ENCODE data around the gene FHL2. TPM values are rescaled to one million over a fixed set of nuclear protein-coding genes. Genes with fewer than 3 reads are reported as not detected.

The FHL2 gene
- total RNA-seq, 1 donor from 2014 or later: 5.5 TPM

GRCh38 chr2:105391058-105391627, 7.7 kb downstream of the FHL2 start:
- no peak for ATAC-seq
- DNase-seq: no peak
- Histone ChIP-seq H3K27ac (no peak overlapping the region), H3K27me3 (ENCODE audit: low read depth) (peaks cover 4% of the 10 kb centered on the region), H3K4me3 (no peak overlapping the region), H3K36me3 (no peaks in the 10 kb centered on the region), H3K9me3 (no peaks in the 10 kb centered on the region), H3K4me1 (peaks cover 11% of the 10 kb centered on the region)
- intact Hi-C loops (cut with DNase I): no loop called here
- no peak for TF ChIP-seq CTCF (IDR thresholded peaks at IDR 0.05)

GRCh38 chr2:105390454-105390853, 8.4 kb downstream of the FHL2 start:
- no peak overlapping the region for H3K4me3 ChIP-seq
- H3K9me3 ChIP-seq: no peaks in the 10 kb centered on the region
- ATAC-seq (no peak), DNase-seq (no peak)
- no peak for TF ChIP-seq CTCF (IDR thresholded peaks at IDR 0.05)
- intact Hi-C loops (cut with DNase I): no loop called here
- H3K27ac ChIP-seq: no peak overlapping the region
- H3K27me3 ChIP-seq (ENCODE audit: low read depth): peaks cover under 1% of the 10 kb centered on the region
- no peaks in the 10 kb centered on the region for H3K36me3 ChIP-seq
- H3K4me1 ChIP-seq: peaks cover 11% of the 10 kb centered on the region

GRCh38 chr2:105388971-105389381, 9.9 kb downstream of the FHL2 start:
- no peak for TF ChIP-seq CTCF (IDR thresholded peaks at IDR 0.05)
- intact Hi-C loops (cut with DNase I): no loop called here
- Histone ChIP-seq H3K27ac (no peak overlapping the region), H3K4me1 (peaks cover 11% of the 10 kb centered on the region), H3K4me3 (no peak overlapping the region), H3K36me3 (no peaks in the 10 kb centered on the region), H3K9me3 (no peaks in the 10 kb centered on the region), H3K27me3 (ENCODE audit: low read depth) (no peaks in the 10 kb centered on the region)
- DNase-seq: no peak
- ATAC-seq: peak in 1 of 2 donors; percentile 41

- Histone ChIP-seq H3K4me1 (peaks cover 11% of the 10 kb centered on the region), H3K36me3 (no peaks in the 10 kb centered on the region), H3K27me3 (ENCODE audit: low read depth) (no peaks in the 10 kb centered on the region), H3K4me3 (no peak overlapping the region), H3K27ac (no peak overlapping the region), H3K9me3 (no peaks in the 10 kb centered on the region)
- no peak for TF ChIP-seq CTCF (IDR thresholded peaks at IDR 0.05)
- intact Hi-C loops (cut with DNase I): no loop called here
- ATAC-seq: no peak
- DNase-seq: no peak
Measured at GRCh38 chr2:105387225-105387624, 11.6 kb downstream of the FHL2 start.

- H3K27ac ChIP-seq: no peak overlapping the region
Measured at GRCh38 chr2:105385731-105386540, 12.9 kb downstream of the FHL2 start.

More at GRCh38 chr2:105385731-105386540, 12.9 kb downstream of the FHL2 start:
- TF ChIP-seq CTCF (IDR thresholded peaks at IDR 0.05): no peak
- peaks cover 11% of the 10 kb centered on the region for H3K4me1 ChIP-seq
- no peaks in the 10 kb centered on the region for H3K36me3 ChIP-seq
- DNase-seq (no peak), ATAC-seq (no peak)
- H3K9me3 ChIP-seq: no peaks in the 10 kb centered on the region
- no peak overlapping the region for H3K4me3 ChIP-seq
- no peaks in the 10 kb centered on the region for H3K27me3 ChIP-seq (ENCODE audit: low read depth)
- intact Hi-C loops (cut with DNase I): no loop called here

Data from lower lobe of right lung (tissue), 2 donors.